Stimulated activated CD8-positive, alpha-beta memory T cell treated with anti-CD3 and anti-CD28 coated beads, Interleukin-4, amount 100 ng/mL, for 48 hours (primary cell): ENCODE results near the gene ABHD6.
"Not testable (repeated sequence)": the region's sequence is repeated elsewhere in the genome, so short reads cannot be mapped to it uniquely, and the experiment has no call there.

Experiments used
- DNase-seq: peaks from one replicate; pipeline ENCODE4 v3.0.0-alpha.2; 2020

The ABHD6 gene

DNA sequence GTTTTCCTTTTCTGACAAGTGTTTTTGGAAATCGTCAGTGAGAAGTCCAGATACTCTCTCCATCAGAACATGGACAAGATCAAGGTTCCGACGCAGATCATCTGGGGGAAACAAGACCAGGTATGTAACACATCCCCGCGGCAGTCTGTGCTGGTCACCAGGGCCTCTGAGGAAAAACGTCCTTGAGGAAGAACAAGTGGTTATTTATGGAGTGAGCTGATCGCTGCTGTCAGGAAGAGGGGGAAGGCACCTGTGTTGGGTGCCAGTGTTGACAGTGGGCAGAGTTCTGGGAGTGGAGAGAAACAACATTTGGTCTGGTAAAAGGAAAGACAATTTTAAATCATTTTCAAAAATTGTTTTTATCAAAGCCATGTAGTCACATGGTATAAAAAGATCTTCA lies 47.7 kb downstream of the ABHD6 start:
- no peak for DNase-seq

DNA sequence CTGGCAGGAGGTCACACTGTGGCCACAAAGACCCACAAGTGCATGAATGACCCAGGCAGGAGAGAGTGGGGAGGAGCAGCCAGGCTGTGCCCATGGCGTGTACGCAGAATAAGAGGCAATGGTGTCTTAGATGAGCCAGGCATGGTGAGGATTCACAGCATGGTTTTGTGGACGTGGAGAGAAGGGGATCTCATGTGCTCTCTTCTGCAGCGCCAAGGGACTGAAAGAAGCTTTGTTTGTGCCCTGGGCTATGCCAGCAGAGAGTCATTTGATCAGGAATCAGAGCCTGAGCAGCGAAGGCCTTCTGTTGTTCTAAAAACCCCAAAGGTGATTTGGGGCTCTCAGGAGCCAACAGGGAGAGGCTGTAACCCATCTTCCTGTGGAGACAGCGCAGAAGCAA lies 49.8 kb downstream of the ABHD6 start:
- DNase-seq, result no peak

DNA sequence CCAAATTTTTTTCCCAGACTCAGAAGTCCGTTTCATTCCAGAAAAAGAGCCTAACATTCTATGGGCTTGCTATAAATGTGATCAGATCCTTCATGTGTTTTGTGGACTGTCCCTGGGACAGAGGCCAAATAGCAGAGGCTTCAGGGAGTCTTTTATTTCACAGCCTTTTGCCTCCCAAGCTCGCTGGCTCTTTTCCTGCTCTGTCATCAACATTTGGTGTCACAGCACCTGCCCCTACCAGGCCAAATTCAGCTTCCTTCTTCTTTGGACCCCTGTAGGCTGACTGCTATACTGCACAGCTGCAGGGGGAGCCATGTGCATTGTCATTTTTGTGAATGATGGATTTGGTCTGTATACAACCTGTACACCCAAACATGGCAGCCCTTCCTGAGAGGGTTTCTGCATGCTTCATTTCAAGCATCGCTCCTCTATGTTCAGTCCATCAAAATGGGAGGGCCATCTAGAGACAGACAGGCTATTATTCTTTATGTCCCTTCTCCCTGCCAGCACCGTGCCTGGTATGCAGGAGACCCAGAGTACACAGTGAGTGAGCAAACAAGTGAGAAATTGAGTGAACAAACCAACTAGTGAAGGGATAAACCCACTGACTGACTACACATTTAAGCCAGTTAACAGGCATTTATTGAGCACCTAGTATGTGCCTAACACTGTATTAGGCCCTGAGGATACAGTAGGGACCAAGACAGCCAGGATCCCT lies 50.6 kb downstream of the ABHD6 start:
- DNase-seq, result no peak

DNA sequence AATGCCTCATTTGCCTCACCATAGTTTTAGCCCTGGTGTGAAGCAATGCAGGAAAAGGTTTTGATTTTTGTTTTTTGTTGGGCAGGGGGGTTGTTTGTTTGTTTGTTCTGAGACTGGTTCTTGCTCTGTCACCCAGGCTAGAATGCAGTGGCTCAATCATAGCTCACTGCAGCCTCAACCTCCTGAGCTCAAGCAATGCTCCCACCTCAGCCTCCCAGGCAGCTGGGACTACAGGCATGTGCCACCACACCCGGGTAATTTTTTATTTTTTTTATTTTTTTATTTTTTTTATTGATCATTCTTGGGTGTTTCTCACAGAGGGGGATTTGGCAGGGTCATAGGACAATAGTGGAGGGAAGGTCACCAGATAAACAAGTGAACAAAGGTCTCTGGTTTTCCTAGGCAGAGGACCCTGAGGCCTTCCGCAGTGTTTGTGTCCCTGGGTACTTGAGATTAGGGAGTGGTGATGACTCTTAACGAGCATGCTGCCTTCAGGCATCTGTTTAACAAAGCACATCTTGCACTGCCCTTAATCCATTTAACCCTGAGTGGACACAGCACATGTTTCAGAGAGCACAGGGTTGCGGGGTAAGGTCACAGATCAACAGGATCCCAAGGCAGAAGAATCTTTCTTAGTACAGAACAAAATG lies 51.5 kb downstream of the ABHD6 start:
- DNase-seq, result not testable (repeated sequence)

DNA sequence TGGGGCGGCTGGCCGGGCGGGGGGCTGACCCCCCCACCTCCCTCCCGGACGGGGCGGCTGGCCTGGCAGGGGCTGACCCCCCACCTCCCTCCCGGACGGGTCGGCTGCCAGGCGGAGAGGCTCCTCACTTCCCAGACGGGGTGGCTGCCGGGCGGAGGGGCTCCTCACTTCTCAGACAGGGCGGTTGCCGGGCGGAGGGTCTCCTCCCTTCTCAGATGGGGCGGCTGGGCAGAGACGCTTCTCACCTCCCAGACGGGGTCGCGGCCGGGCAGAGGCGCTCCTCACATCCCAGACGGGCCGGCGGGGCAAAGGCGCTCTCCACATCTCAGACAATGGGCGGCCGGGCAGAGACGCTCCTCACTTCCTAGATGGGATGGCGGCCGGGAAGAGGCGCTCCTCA lies 52.9 kb downstream of the ABHD6 start:
- DNase-seq, result not testable (repeated sequence)

DNA sequence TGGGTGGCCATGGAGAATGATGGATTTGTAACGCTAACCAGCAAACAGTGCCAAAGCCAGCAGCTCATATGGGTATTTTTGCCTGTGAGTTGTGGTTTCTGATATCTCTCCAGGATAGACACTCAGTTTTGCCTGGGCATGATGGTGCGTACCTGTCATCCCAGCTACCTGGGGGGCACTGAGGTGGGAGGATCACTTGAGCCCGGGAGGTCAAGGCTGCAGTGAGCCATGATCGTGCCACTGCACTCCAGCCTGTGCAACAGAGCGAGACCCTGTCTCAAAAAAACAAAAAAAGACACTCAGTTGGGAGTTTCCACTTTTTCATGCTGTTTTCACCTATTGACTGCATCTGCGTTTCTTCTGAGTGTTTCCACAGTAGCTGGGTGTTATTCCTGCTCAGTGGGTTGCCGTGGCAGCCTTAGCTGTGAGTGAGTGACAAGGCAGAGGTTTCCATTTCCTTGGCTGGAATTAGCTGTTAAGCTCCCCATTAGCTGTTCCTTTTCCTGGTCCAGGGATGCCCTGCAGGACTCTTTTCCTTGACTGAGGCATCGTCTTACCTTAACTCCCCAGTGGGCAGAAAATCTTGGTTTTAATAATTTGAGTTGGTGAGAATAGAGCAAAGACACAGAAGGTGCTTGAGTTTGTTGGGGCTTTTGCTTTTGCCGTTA lies 54.2 kb downstream of the ABHD6 start:
- DNase-seq, result no peak

DNA sequence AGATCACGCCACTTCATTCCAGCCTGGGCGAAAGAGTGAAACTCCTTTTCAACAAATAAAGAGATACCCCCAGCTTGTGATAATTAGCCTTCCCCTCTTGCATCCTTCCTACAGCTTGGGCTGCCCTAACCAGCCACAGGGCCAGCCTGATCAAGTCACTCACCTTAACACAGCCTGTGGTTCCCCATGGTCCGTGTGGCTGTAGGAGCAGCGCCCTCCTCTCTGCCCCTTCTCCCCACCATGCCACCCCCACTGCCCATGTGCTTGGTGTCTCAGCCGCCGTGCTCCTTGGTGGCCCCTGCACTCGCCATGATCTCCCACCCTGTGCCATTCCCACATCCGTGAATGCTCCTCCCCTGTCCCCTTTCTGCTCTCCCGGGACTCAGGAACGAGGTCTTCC lies 55.3 kb downstream of the ABHD6 start:
- no peak for DNase-seq

DNA sequence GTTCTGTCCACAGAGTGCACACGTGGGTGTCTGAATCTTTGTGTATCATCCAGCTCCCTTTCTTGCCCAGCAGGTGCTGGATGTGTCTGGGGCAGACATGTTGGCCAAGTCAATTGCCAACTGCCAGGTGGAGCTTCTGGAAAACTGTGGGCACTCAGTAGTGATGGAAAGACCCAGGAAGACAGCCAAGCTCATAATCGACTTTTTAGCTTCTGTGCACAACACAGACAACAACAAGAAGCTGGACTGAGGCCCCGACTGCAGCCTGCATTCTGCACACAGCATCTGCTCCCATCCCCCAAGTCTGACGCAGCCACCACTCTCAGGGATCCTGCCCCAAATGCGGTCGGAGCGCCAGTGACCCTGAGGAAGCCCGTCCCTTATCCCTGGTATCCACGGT lies 55.9 kb downstream of the ABHD6 start:
- no peak for DNase-seq

DNA sequence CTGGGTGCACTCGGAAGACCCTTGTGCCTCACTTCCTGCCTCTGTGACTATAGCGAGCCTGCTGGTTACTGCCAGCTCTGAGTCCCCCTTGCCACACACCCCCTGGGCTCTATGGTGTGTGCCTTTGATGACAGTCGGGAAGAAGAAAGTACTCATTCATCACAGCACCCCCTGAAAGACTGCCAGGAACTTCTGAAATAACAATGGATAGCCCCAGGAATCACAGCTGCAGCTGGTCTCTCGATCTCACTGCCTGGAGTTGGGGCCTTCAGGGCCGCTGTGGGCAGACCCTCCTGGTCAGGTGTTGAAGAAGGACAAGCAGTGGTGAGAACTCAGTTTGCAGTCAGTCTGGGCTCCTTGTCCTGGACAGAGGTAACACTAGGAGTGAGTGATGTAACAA lies 58.7 kb downstream of the ABHD6 start:
- DNase-seq, result no peak

DNA sequence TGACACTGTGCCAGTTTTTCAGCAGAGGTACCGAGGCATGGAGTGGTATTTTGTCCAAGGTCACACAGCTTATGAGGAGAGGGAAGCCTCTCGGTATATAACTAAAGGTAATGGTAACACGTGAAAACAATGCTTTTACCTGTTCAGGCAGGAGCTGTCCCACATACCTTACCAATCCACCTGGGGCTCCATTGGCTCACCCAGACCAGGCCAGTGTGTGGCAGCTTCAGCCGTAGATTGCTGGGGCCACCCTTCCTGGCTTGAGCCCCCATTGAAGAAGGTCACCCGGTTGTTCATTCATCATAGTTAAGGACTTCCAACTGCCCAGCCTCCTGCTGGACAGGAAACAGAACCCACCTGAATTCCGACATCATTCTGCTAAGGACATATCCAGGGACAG lies 59.3 kb downstream of the ABHD6 start:
- DNase-seq, result no peak

DNA sequence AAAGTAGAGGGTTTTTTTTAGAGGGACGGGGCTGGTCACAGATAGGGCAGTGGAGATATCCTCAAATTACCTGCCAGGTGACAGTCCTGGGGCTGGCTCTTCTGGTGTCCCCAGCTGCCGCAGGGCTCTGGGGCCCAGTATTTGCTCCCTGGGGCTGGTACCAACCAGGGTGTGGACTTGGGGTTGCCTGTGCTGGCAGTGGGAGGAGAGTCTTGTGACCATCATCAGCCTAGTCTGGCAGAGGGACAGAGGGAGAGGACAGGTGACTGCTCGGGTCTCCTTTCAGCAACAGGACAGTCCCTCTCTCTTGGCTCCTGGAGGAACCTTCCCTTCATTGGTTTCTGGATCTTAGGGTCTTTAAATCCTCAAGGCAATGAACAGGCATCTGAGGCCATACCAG lies 60.6 kb downstream of the ABHD6 start:
- no peak for DNase-seq

DNA sequence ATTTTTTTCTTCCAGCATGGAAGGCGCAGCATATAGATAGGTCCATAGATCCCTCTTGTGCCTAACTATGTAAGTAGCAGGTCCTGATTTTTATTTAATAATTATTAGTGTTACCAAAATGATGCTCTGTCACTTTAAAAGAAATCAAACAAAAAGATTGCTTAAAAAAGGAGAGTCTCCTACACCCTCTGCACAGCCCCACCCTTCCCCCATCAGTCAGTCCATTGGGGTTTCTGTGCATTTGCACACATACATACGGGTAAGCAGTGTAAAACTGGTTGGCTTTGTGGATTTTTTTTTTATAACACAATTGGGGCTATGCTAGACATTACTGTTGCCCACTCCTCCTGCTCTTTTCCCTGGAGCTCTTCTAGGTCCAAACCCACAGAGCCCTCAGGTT lies 61.5 kb downstream of the ABHD6 start:
- DNase-seq, result no peak

DNA sequence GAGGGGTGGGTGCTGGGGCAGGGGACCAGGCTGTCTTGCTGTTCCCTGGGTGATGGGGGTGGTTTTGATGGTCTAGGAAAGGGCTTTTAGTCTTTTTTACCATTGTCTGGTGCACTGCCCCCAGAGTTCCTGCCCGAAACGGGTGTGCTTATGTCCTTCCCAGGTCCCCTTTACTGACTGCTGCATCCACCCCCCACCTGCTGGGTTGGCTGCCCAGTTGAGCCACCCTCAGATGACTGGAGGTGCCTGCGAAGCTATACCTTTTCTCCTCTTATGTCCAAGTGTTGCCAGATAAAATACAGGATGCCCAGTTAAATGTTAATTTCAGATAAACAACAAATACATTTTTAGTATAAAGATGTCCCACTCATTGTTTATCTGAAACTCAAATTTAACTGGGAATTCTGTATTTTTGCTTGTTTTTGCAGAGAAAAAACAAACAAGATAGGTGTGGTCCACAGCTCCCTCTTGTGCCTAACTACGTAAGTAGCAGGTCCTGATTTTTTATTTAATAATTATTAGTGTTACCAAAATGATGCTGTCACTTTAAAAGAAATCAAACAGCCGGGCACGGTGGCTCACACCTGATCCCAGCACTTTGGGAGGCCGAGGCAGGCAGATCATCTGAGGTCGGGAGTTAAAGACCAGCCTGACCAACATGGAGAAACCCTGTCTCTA lies 62.4 kb downstream of the ABHD6 start:
- DNase-seq, result no peak

DNA sequence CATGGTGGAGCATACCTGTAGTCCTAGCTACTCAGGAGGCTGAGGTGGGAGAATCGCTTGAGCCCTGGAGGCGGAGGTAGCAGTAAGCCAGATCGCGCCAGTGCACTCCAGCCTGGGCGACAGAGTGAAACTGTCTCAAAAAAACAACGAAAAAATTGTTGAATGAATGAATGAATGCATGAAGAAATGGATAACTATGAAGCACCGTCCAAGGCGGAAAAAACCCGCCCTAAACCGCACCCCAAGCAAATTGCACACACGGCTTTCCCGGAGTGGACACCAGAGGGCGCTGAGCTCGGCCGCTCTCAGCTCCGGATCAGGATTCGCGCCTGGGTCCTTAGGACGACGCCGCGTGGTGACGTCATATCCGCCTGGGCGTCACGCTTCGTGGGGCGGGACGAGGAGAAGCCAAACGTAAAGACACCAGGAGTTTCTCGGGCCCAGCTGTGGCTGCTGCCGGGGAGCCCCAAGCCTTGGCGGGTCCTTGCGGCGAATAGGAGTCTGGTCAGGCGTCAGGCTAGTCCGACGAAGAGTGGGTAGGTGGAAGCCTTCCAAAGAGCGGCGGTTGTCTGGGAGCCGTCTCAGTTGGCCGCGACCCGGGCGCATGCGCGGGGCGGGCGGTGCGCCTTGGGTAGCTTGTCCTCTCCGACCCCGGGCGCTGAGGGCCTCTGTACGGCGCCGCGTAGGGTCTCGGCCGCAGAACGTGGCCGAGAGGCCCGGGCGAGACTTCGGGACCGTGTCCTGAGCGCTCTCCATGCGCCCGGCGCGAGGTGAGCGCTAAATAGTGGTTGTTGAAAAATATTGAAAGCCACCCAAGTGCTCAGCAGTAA lies 68.5 kb downstream of the ABHD6 start, which contains the start of the genes HTD2 and RPP14:
HTD2 (plus strand) TSS at position 639 of the 830 bp plus-strand sequence. CDS start 11,094 bp downstream, outside the sequence.
RPP14 (plus strand) TSS at position 364 of the 830 bp plus-strand sequence. CDS start 4,085 bp downstream, outside the sequence.
- DNase-seq, result peak; percentile 100

DNA sequence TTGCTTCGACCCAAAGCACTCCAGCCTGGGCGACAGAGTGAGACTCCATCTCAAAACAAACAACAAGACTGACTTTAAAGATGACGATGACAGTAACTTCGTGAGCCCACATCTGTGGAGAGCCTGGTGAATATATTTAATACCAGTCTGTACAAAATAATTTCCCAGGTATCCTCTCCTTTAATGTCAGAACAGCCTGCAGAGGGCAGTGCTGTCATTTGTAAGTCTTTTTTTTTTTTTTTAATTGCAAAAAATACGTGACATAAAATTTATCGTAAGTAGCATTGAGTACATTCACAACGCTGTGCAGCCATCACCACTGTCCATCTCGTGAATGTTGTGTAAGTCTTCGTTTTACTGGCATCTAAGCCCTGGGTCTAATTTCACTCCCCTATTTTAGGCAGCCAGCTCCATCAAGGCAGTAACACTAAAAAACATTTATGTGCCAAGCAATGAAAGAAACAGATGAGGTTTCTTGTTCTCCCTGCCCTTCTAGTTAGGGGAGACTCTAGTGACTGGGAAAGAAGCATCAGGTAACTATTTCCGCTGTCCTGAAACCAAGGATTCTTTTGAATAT lies 70.1 kb downstream of the ABHD6 start:
- no peak for DNase-seq

DNA sequence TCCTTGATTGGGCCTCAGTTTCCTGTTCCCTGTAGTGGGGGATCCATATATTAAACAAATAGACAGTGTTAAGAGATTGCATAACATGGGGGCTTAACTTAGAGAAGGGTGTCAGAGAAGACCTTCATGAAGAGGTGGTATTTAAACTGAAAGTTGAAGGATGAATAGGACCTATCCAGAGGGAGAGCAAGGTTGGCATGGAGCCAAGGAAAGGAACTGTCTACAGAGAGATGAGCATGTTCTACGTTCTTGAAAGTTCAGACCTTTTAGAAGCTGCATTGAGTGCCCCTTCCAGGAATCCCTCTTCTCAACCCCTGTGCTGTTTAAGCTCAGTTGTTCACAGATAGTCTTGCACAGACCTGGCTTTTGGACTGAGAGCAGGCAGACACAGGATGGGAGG lies 71.1 kb downstream of the ABHD6 start:
- no peak for DNase-seq

DNA sequence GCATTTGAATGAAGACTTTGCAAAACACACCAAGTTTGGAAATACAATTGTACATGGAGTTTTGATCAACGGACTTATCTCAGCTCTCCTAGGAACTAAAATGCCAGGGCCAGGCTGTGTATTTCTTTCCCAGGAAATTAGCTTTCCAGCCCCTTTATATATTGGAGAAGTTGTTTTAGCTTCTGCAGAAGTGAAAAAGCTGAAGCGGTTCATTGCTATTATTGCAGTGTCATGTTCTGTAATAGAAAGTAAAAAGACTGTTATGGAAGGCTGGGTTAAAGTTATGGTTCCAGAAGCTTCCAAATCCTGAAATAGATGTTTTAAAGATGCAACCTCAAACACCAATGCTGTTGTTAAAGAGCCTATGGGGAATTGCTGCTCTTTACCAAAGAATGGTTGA lies 80.2 kb downstream of the ABHD6 start:
- no peak for DNase-seq

DNA sequence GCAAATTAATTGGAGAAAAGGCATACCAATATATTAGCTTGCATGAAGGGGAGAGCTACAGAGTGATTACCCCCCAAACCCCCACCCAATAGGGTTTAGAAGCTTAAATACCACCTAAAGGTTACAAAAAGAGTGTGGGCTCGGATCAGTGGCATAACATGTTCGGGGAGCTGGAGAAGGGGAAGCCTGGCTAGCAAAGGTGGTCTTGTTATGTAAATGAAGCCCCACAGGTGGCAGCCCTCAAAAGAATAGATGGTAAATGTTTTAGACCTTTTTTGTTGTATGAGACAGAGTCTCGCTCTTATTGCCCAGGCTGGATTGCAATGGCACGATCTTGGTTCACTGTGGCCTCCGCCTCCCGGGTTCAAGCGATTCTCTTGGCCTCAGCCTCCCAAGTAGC lies 84.2 kb downstream of the ABHD6 start:
- no peak for DNase-seq

DNA sequence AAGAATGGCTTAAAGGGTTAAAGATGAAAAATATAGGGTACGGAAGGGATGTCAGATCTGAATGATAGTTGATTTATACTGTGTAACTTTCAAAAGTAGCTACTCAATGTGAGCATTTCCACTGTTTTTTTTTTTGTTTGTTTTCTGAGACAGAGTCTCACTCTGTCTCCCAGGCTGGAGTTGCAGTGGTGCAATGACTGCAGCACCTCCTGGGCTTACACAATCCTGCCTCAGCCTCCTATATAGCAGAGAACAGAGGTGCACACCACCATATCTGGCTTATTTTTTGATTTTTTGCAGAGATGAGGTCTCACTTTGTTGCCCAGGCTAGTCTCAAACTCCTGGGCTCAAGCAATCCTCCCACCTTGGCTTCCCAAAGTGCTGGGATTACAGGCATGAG lies 85.2 kb downstream of the ABHD6 start:
- DNase-seq, result no peak

DNA sequence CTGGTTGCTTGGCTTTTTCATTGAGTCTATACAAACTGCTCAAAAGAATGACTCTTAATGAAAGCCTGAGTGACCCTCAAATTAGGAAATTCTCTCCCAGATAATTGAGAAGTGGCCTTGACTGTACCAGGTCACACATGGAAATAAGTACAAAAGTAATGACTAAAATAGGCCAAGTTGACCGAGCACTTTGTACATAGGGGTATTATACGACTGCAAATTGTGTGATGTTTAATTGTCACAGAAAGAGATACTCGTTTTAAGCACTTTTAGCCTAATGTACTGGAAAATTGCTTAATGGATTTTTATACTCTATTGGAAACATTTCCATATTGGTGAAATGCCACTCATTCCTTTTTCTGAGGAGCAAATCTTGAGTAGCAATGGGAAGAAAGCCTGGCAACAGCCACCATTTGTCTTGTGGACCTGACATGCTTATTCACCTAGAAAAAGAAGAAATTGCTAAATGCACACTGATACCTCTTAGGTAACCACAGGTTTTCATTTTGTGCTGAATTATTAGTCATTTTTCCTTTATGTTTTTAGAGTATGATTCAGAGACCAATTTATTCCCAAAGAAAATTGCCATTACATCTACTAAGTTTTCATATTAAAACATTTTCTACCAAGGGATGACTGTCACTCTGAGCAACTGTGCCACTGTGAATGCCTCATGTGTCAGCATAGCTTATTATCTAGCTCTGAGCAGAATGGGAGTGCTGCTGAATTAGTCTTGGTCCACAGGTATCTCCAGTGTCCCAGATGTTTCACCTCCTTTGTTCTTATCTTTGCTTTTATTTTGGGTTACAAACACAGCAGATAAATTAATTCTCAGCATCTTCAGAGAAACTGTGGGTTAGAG lies 86.2 kb downstream of the ABHD6 start:
- no peak for DNase-seq
